GM12878 (cell line): ENCODE measurements around the gene RGS6. TPM values are rescaled to one million over a fixed set of nuclear protein-coding genes. Genes with fewer than 3 reads are reported as not detected.

Experiments
- ETV6 ChIP-seq, 2 experiments: fragments of 450-650 bp in 1 of 2; IDR thresholded peaks in 1 of 2; conservative IDR thresholded peaks in 1 of 2; 2 replicates each; pipeline ENCODE4 v1.6.1; 2014; ENCODE audit warnings: antibody characterized with exemption in 1 of 2, borderline replicate concordance in 1 of 2, low read depth in 1 of 2, mild to moderate bottlenecking in 1 of 2, moderate library complexity in 1 of 2
- NFXL1 ChIP-seq: fragments of 450-650 bp; IDR thresholded peaks from 2 replicates; pipeline ENCODE4 v1.6.1; 2017; ENCODE audit warnings: antibody characterized with exemption, mild to moderate bottlenecking, borderline replicate concordance
- RAD21 ChIP-seq: IDR thresholded peaks from 2 replicates; pipeline ENCODE4 v1.6.1; 2011; ENCODE audit warnings: mild to moderate bottlenecking, low read depth, low read length, moderate library complexity; ENCODE audit not compliant: insufficient read depth
- SMC3 ChIP-seq: IDR thresholded peaks from 2 replicates; pipeline ENCODE4 v1.6.1; 2011; ENCODE audit warnings: low read length, improper control_type of control experiment, borderline replicate concordance
- SP1 ChIP-seq: IDR thresholded peaks from one replicate; pipeline ENCODE4 v1.6.1; 2011; ENCODE audit warnings: low read depth, low read length
- SPI1 ChIP-seq: IDR thresholded peaks from 2 replicates; pipeline ENCODE4 v1.6.1; 2011; ENCODE audit warnings: low read depth, mild to moderate bottlenecking, low read length, moderate library complexity, borderline replicate concordance; ENCODE audit not compliant: insufficient read depth
- ZNF592 ChIP-seq: fragments of 450-650 bp; IDR thresholded peaks from 2 replicates; pipeline ENCODE4 v1.6.1; 2017; ENCODE audit warnings: mild to moderate bottlenecking, moderate library complexity
- polyA plus RNA-seq, 11 experiments: library from polyadenylated mRNA; depleted of rRNA in 4 of 11; unstranded in 6 of 11; stranded (reverse) in 5 of 11; fragments of >200 nt; fragmentation: Nextera tagmentation in 4 of 11; fragmentation: Illumina TruSeq in 1 of 11; extraction: Ambion mirVana in 4 of 11; extraction: Trizol in 1 of 11; gene quantifications; 1 replicate in 1 of 11; 2 replicates in 10 of 11; pipeline versions ENCODE4 v1.2.1 to v1.2.3, GENCODE V29; 2011 to 2016; ENCODE audit warnings: inconsistent platforms in 2 of 11, missing spikeins in 2 of 11, low read depth in 1 of 11
- total RNA-seq, 4 experiments: library from RNA; depleted of rRNA in 3 of 4; stranded (reverse); fragments of >200 nt in 3 of 4; fragmentation: Illumina TruSeq in 1 of 4; extraction: Trizol in 1 of 4; gene quantifications; 2 replicates each; pipeline versions ENCODE4 v1.2.1 to v1.2.3, GENCODE V29; 2013 to 2021
- TF ChIP-seq, protein P1 (sequence below): fragments of 450-650 bp; IDR thresholded peaks from 2 replicates; pipeline ENCODE4 v1.6.1; 2017; ENCODE audit warnings: borderline replicate concordance

Gene RGS6
- total and polyA plus RNA-seq, 10 of the 15 experiments (the other 5 are each of a cell fraction or from before 2014, with no cell fraction given), result 3.9 to 18.1 (median 12.4) TPM

DNA sequence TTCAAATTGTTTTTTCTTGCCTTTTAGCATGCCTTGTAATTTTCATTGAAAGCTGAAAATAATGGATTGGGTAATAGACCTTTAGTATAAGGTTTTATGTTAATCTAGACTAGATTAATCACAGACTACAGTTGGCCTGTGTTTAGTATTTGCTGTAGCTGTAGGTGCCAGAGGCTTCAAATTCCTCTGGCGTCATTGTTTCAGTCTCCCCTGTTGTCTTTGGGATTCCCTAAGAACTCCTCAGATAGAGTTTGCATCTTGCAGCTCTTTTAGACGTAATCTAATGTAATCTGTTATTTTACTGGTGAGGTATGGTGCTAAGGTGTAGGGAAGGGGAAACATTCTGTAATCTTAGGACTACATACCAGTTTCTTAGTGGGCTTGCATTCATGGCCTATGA lies 113.0 kb downstream of the RGS6 start (continued):
- TF ChIP-seq NFXL1, result no peak
- TF ChIP-seq ZNF592, result no peak
- no peak for TF ChIP-seq SMC3
- TF ChIP-seq ETV6 (conservative IDR thresholded peaks at IDR 0.05 in 1 of 2, IDR thresholded peaks at IDR 0.05 in 1 of 2; ENCODE audit: borderline replicate concordance in 1 of 2, low read depth in 1 of 2), result no peak
- no peak for TF ChIP-seq SP1
- TF ChIP-seq RAD21, result no peak
- no peak for TF ChIP-seq SPI1
- TF ChIP-seq, protein P1, sequence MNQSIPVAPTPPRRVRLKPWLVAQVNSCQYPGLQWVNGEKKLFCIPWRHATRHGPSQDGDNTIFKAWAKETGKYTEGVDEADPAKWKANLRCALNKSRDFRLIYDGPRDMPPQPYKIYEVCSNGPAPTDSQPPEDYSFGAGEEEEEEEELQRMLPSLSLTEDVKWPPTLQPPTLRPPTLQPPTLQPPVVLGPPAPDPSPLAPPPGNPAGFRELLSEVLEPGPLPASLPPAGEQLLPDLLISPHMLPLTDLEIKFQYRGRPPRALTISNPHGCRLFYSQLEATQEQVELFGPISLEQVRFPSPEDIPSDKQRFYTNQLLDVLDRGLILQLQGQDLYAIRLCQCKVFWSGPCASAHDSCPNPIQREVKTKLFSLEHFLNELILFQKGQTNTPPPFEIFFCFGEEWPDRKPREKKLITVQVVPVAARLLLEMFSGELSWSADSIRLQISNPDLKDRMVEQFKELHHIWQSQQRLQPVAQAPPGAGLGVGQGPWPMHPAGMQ, result no peak
